Karpas-422 (cell line): ENCODE results near the gene TMEM117. TPM values are rescaled to one million over a fixed set of nuclear protein-coding genes. Genes with fewer than 3 reads are reported as not detected.

Source experiments
- DNase-seq: peaks from one replicate; pipeline ENCODE4 v3.0.0-alpha.2; 2015
- H2AFZ ChIP-seq: fragments of 200-600 bp; sonication (generic); 2 replicates; pipeline ENCODE4 v1.6.1; 2014; ENCODE audit warnings: antibody characterized with exemption, low read length, mixed read lengths
- H3K27ac ChIP-seq: fragments of 200-600 bp; sonication (generic); 2 replicates; pipeline ENCODE4 v1.5.1; 2014; ENCODE audit warnings: mild to moderate bottlenecking, low read length, moderate library complexity
- H3K27me3 ChIP-seq: fragments of 200-600 bp; sonication (generic); 2 replicates; pipeline ENCODE4 v1.6.1; 2014; ENCODE audit warnings: low read length, mixed read lengths
- H3K36me3 ChIP-seq: fragments of 200-600 bp; sonication (generic); 2 replicates; pipeline ENCODE4 v1.6.1; 2014; ENCODE audit warnings: low read length, mixed read lengths; ENCODE audit not compliant: insufficient read depth
- H3K4me1 ChIP-seq: fragments of 200-600 bp; sonication (generic); 2 replicates; pipeline ENCODE4 v1.6.1; 2014; ENCODE audit warnings: mild to moderate bottlenecking, low read length, mixed read lengths
- H3K4me2 ChIP-seq: fragments of 200-600 bp; sonication (generic); 2 replicates; pipeline ENCODE4 v1.6.1; 2014; ENCODE audit warnings: low read length, low read depth, mild to moderate bottlenecking; ENCODE audit not compliant: poor library complexity, severe bottlenecking
- H3K4me3 ChIP-seq: fragments of 200-600 bp; sonication (generic); 2 replicates; pipeline ENCODE4 v1.5.1; 2014; ENCODE audit warnings: mild to moderate bottlenecking, antibody characterized with exemption, low read length, mixed read lengths
- H3K79me2 ChIP-seq: fragments of 200-600 bp; sonication (generic); 2 replicates; pipeline ENCODE4 v1.6.1; 2014; ENCODE audit warnings: mild to moderate bottlenecking, low read length, mixed read lengths
- H3K9ac ChIP-seq: fragments of 200-600 bp; sonication (generic); 2 replicates; pipeline ENCODE4 v1.6.0; 2014; ENCODE audit warnings: low read length
- H3K9me2 ChIP-seq: fragments of 200-600 bp; sonication (generic), shearing (Covaris generic); replicated peaks from 2 replicates; pipeline ENCODE4 v1.6.0; 2014; ENCODE audit warnings: mild to moderate bottlenecking, low read length, moderate library complexity; ENCODE audit not compliant: insufficient read depth
- H3K9me3 ChIP-seq: fragments of 300-700, 200-600 bp; sonication (generic); 2 replicates; pipeline ENCODE4 v1.6.1; 2014; ENCODE audit warnings: low read length, mixed read lengths
- H4K20me1 ChIP-seq: fragments of 200-600 bp; sonication (generic); 2 replicates; pipeline ENCODE4 v1.6.1; 2014; ENCODE audit warnings: mild to moderate bottlenecking, antibody characterized with exemption, low read length, low read depth; ENCODE audit not compliant: insufficient read depth
- total RNA-seq: library from RNA; depleted of rRNA; stranded (reverse); fragments of >200 nt; shearing (Covaris generic); gene quantifications from 2 replicates; pipeline ENCODE4 v1.2.3, GENCODE V29; 2014; ENCODE audit warnings: low replicate concordance; rRNA removed

The TMEM117 gene
- 1.2 and 13.3 TPM in 2 replicates for total RNA-seq

GRCh38 chr12:43835656-43836474, at the start of gene TMEM117:
Gene TMEM117, plus strand, starts transcription at chr12:43836081.
- Histone ChIP-seq H4K20me1 (no peaks in the 10 kb centered on the region), H3K36me3 (no peaks in the 10 kb centered on the region), H3K9ac (peak within 1 kb of the TSS; percentile 78), H3K79me2 (no peaks in the 10 kb centered on the region), H3K9me2 (no peaks in the 10 kb centered on the region), H3K27me3 (no peaks in the 10 kb centered on the region), H3K9me3 (no peaks in the 10 kb centered on the region), H3K4me3 (peak within 1 kb of the TSS; percentile 82), H3K4me1 (peaks cover 17% of the 10 kb centered on the region), H3K27ac (no peak within 1 kb of the TSS), H3K4me2 (peak within 1 kb of the TSS; percentile 94), H2AFZ (peak within 1 kb of the TSS; percentile 95)
- DNase-seq: peak; percentile 71

DNA sequence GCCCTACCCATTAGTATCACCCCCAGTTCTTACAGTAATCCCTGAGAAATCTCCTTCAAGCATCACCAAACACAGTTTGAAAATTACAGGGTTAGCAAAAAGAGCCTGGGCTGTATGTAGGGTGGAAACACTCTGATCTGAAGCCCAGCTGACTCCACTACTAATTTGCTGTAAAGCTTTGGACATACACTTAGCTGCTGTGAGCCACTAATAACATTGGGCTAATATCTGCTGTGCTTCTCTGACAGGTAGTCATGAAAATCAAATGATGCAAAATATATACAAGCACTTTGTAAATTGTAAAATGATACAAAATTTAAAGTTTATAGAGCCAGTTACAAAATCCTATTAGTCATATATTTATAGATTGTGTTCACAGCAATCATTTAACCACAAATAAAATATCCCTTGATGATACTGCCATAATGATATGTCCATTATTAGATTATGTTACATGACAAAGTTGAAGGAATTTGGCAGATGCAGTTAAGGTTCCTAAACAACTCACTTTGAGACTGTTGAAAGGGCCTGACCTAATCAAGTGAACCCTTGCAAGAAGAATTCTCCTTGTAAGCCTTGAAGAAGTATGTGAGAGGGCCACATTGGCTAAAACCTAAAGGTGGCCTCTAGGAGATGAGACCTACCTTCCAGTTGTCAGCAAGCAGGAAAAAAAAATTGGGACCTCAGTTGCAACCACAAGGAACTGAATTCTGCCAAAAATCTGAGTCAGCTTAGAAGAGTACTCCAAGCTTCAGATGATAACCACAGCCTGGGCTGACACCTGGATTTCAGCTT, 48.8 kb upstream of the TMEM117 start:
- no peaks in the 10 kb centered on the region for H3K9me2 ChIP-seq
- no peak for DNase-seq
- no peak overlapping the region for H3K9ac ChIP-seq
- no peak overlapping the region for H3K4me2 ChIP-seq
- no peak overlapping the region for H2AFZ ChIP-seq
- H3K9me3 ChIP-seq: no peaks in the 10 kb centered on the region
- no peak overlapping the region for H3K4me3 ChIP-seq
- no peaks in the 10 kb centered on the region for H3K79me2 ChIP-seq
- H4K20me1 ChIP-seq: no peaks in the 10 kb centered on the region
- no peaks in the 10 kb centered on the region for H3K27me3 ChIP-seq
- H3K4me1 ChIP-seq: no peaks in the 10 kb centered on the region
- peaks cover 51% of the 10 kb centered on the region for H3K36me3 ChIP-seq
- no peak overlapping the region for H3K27ac ChIP-seq

DNA sequence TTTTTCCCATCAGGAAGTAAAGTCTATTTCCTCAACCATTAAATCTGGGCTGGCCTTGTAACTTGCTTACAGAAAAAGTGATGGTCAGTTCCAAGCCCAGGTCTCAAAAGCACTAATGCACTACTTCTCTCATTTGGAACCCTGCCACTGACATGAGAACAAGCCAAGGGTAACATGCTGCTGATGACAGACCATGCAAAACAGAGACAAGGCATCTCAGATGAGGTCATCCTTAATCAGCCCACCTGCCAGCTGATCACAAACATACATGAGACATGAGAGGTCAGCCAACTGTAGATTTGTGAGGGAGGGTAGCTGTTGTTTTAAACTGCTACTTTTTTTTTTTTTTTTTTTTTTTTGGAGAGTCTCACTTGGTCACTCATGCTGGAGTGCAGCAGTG, 45.9 kb upstream of the TMEM117 start:
- DNase-seq: no peak
- Histone ChIP-seq H2AFZ (no peak overlapping the region), H3K4me2 (no peak overlapping the region), H3K36me3 (peaks cover 30% of the 10 kb centered on the region), H3K9me2 (no peaks in the 10 kb centered on the region), H3K27ac (no peak overlapping the region), H3K27me3 (no peaks in the 10 kb centered on the region), H3K79me2 (no peaks in the 10 kb centered on the region), H3K9ac (no peak overlapping the region), H3K4me3 (no peak overlapping the region), H3K4me1 (no peaks in the 10 kb centered on the region), H3K9me3 (no peaks in the 10 kb centered on the region), H4K20me1 (no peaks in the 10 kb centered on the region)

- Histone ChIP-seq H3K9ac (no peak overlapping the region), H3K36me3 (peaks cover 53% of the 10 kb centered on the region; the same call in 1 of the 2 replicates), H4K20me1 (no peaks in the 10 kb centered on the region), H3K27ac (peak overlapping the region; percentile 17; the same call in 1 of the 2 replicates), H3K4me1 (peaks cover 4% of the 10 kb centered on the region; the same call in 1 of the 2 replicates), H3K9me3 (no peaks in the 10 kb centered on the region), H3K27me3 (no peaks in the 10 kb centered on the region), H3K4me2 (no peak overlapping the region), H3K79me2 (peaks cover 9% of the 10 kb centered on the region), H3K9me2 (no peaks in the 10 kb centered on the region), H3K4me3 (no peak overlapping the region), H2AFZ (no peak overlapping the region)
- DNase-seq: no peak
Observed at GRCh38 chr12:43795716-43796280, 40.1 kb upstream of the TMEM117 start.

DNA sequence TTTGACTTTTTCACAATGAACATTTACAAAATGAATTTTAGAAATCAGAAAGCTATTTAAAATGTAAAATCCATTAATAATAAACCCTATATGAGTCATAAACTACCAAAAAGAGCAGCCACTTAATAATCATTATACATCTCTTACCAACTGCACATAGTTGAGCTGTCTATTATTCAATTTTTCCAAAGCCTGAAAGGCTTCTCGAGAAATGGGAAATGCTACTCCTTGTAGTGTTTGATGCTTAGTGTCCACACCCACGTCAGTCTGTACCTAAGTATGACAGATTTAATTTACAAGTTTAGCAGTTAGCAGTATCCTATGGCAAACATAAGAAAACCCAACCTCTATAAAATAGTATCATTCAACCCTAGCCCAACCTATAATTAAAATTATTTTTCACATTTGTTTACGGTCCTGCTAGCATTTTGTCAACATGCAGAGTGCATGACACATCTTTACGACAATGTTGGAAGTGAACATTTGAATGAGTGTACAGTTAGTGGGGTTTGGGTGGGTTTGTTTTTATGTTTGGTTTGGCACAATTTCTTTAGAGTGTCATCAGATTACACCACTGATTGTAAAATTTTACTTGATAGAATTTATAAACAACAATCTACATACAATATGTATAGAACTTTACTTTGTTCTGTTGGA, 38.2 kb upstream of the TMEM117 start:
- no peaks in the 10 kb centered on the region for H3K9me2 ChIP-seq
- H3K79me2 ChIP-seq: peaks cover 26% of the 10 kb centered on the region
- H3K27me3 ChIP-seq: no peaks in the 10 kb centered on the region
- no peak overlapping the region for H3K4me2 ChIP-seq
- DNase-seq: no peak
- H3K9ac ChIP-seq: no peak overlapping the region
- H3K9me3 ChIP-seq: no peaks in the 10 kb centered on the region
- peaks cover 5% of the 10 kb centered on the region for H3K4me1 ChIP-seq
- H3K27ac ChIP-seq: no peak overlapping the region
- no peaks in the 10 kb centered on the region for H4K20me1 ChIP-seq
- no peak overlapping the region for H3K4me3 ChIP-seq
- H2AFZ ChIP-seq: no peak overlapping the region
- H3K36me3 ChIP-seq: peaks cover 65% of the 10 kb centered on the region

- Histone ChIP-seq H2AFZ (no peak overlapping the region), H3K9me3 (no peaks in the 10 kb centered on the region), H3K9me2 (no peaks in the 10 kb centered on the region), H3K4me3 (peak overlapping the region; percentile 89), H3K4me1 (peaks cover 36% of the 10 kb centered on the region), H3K27me3 (no peaks in the 10 kb centered on the region), H3K4me2 (peak overlapping the region; percentile 94), H3K9ac (peak overlapping the region; percentile 91), H3K27ac (peak overlapping the region; percentile 44; the same call in 1 of the 2 replicates), H3K79me2 (peaks cover 55% of the 10 kb centered on the region), H3K36me3 (peaks cover 32% of the 10 kb centered on the region), H4K20me1 (peaks cover 3% of the 10 kb centered on the region; the same call in 1 of the 2 replicates)
- peak; percentile 66 for DNase-seq
Observed at GRCh38 chr12:43805149-43805859, 30.6 kb upstream of the TMEM117 start.

DNA sequence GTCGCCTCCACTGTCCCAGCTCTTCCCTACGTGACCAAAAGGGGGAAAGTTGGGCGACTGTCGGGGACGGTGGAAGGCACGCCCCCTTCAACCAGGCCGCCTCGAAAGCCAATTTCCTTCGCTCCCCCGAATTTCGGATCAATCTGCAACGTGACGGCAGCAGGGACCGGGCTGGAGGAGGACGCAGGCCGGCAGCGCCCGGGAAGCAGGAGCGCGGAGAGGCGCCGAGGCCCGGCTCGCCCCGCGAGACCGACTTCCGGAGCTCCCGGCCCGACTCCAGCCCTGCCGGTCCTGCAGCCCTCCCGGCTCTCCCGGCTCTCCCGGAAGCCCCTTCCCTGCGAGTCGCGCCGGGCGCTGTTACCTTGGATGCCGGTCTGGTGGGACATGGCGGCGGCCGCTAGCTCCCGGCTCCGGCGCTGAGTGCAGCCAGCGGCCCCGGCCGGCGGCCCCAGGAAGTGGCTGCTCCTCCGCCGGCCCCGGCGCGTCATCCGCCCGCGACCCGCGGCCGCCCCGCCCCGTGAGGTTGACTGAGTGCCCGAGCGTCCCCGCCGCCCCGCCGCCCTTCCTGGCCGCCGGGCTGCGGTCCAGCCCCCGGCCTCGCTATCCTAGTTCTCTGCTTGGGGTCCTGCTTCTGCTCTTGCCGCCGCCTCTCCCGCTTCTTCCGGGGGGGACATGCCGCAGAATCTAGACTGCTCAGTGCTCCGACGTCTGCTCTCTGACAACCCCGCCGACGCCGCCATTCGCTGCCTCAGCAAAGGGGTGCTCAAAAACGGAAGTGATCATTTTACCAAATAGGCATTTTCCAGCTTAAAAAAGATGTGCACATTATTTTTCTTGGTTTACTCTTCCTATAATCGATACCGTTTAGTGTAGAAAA, 29.8 kb upstream of the TMEM117 start, which contains the start of gene TWF1:
Gene TWF1 (minus strand): TSS at position 458 of the 877 bp plus-strand sequence. CDS start 72 bp downstream, at position 386.
- H3K36me3 ChIP-seq: peaks cover 24% of the 10 kb centered on the region
- peaks cover 47% of the 10 kb centered on the region for H3K79me2 ChIP-seq
- no peaks in the 10 kb centered on the region for H3K9me3 ChIP-seq
- H2AFZ ChIP-seq: peak within 1 kb of the TSS; percentile 73
- peaks cover 3% of the 10 kb centered on the region; the same call in 1 of the 2 replicates for H4K20me1 ChIP-seq
- no peaks in the 10 kb centered on the region for H3K9me2 ChIP-seq
- H3K27ac ChIP-seq: peak within 1 kb of the TSS; percentile 91
- peak; percentile 94 for DNase-seq
- peaks cover 36% of the 10 kb centered on the region for H3K4me1 ChIP-seq
- peak within 1 kb of the TSS; percentile 89 for H3K4me3 ChIP-seq
- peak within 1 kb of the TSS; percentile 94 for H3K4me2 ChIP-seq
- H3K27me3 ChIP-seq: no peaks in the 10 kb centered on the region
- H3K9ac ChIP-seq: peak within 1 kb of the TSS; percentile 91
